Measurements from ENCODE around the gene NDUFAF8.

DNA sequence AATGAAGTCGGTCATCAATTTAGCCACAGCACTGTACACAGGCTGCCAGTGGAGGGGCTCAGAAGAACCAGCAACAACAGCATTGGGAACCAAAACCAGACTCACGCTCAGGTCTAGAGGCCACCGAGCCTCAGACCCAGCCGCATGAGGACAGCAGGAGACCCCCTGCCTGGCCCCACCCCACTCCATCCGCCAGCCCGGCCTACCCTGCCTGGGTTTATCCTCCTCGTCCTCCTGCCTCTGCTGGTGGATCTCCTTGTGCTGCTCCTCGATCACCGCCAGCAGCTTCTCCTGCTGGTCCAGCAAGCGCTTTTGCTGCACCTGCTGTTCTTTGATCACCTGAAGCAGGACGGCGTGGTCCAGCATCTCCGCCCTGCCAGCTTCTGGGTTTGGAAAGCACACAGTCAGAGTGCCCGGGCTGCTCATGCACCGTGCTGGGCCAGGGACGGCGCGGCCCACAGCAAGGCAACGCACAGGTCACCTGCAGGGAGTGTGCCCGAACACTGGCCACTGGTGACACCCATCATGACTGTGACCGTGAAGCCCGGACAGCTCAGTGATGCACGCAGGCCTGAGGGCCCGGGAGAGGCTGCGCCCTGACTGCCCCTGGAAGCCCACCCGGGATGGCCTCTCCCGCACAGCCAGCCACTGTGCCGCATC, 7.7 kb downstream of the NDUFAF8 start:
- TF ChIP-seq EZH2 (IDR thresholded peaks at IDR 0.05; ENCODE audit: borderline replicate concordance, insufficient read depth, low read depth, low read length, poor library complexity, severe bottlenecking), result no peak
- TF ChIP-seq, protein P1, sequence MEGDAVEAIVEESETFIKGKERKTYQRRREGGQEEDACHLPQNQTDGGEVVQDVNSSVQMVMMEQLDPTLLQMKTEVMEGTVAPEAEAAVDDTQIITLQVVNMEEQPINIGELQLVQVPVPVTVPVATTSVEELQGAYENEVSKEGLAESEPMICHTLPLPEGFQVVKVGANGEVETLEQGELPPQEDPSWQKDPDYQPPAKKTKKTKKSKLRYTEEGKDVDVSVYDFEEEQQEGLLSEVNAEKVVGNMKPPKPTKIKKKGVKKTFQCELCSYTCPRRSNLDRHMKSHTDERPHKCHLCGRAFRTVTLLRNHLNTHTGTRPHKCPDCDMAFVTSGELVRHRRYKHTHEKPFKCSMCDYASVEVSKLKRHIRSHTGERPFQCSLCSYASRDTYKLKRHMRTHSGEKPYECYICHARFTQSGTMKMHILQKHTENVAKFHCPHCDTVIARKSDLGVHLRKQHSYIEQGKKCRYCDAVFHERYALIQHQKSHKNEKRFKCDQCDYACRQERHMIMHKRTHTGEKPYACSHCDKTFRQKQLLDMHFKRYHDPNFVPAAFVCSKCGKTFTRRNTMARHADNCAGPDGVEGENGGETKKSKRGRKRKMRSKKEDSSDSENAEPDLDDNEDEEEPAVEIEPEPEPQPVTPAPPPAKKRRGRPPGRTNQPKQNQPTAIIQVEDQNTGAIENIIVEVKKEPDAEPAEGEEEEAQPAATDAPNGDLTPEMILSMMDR (IDR thresholded peaks at IDR 0.05), result no peak

Measured in B cell (primary cell).